Sigmoid colon (tissue), 7 donors: ENCODE data around the gene FBXO48. TPM values are rescaled to one million over a fixed set of nuclear protein-coding genes. Genes with fewer than 3 reads are reported as not detected.

ENCODE experiments used
- DNase-seq: peaks from one replicate; pipeline ENCODE4 v3.0.0-alpha.2; 2019
- H3K27ac ChIP-seq, 4 donors: fragments of 200-600 bp; sonication (generic); one replicate each; pipeline ENCODE4 v1.5.1; 2016 to 2019; ENCODE audit warnings: mild to moderate bottlenecking in 1 of 4
- H3K27me3 ChIP-seq, 3 donors: fragments of 200-600 bp; sonication (generic); one replicate each; pipeline ENCODE4 v1.5.1; 2019; ENCODE audit warnings: mild to moderate bottlenecking in 1 of 3
- H3K36me3 ChIP-seq, 4 donors: fragments of 200-600 bp; sonication (generic); one replicate each; pipeline ENCODE4 v1.5.1; 2016 to 2019
- H3K4me1 ChIP-seq, 4 donors: fragments of 200-600 bp; sonication (generic); one replicate each; pipeline ENCODE4 v1.5.1; 2017 to 2019
- H3K4me3 ChIP-seq, 4 donors: fragments of 200-600 bp; sonication (generic); one replicate each; pipeline ENCODE4 v1.5.1; 2017 to 2019; ENCODE audit warnings: mild to moderate bottlenecking in 2 of 4, moderate library complexity in 1 of 4
- H3K9me3 ChIP-seq, 4 donors: fragments of 200-600 bp in 3 of 4; sonication (generic) in 3 of 4; one replicate each; pipeline versions ENCODE4 v1.5.1 to v1.6.1; 2013 to 2019
- CTCF ChIP-seq, 4 experiments: fragments of 450-650 bp in 3 of 4; fragments of 200-600 bp in 1 of 4; IDR thresholded peaks; one replicate each; pipeline ENCODE4 v1.5.1; 2016 to 2019; ENCODE audit warnings: antibody characterized with exemption in 4 of 4, mild to moderate bottlenecking in 3 of 4, moderate library complexity in 2 of 4
- EP300 ChIP-seq, 4 donors: sonication (generic); formaldehyde crosslinking; IDR thresholded peaks; one replicate each; pipeline ENCODE4 v1.6.1; 2017; ENCODE audit warnings: antibody characterized with exemption in 4 of 4
- POLR2A ChIP-seq, 2 donors: fragments of 450-650 bp; IDR thresholded peaks; one replicate each; pipeline ENCODE4 v1.6.1; 2016; ENCODE audit warnings: antibody characterized with exemption in 2 of 2, mild to moderate bottlenecking in 2 of 2, moderate library complexity in 2 of 2
- POLR2AphosphoS5 ChIP-seq, 4 donors: sonication (generic); formaldehyde crosslinking; IDR thresholded peaks; one replicate each; pipeline ENCODE4 v1.6.1; 2017; ENCODE audit warnings: antibody characterized with exemption in 4 of 4
- WGBS, 2 donors: extraction: QIAGEN DNeasy Blood & Tissue Kit; methylation state at CpG; one replicate each; pipeline ENCODE4 v1.1.7; 2013; 5-methylcytosine and 5-hydroxymethylcytosine counted together
- intact Hi-C: fragments of 100-400 bp; cut with DNase I; formaldehyde crosslinking; loops from one replicate; pipeline ENCODE4 v1.15.1; 2023
- polyA plus RNA-seq, 3 donors: library from polyadenylated mRNA; stranded (reverse); fragments of 200-250 nt; gene quantifications; one replicate each; pipeline ENCODE4 v1.2.3, GENCODE V29; 2013
- total RNA-seq, 4 donors: library from RNA; depleted of rRNA; stranded (reverse); fragments of >200 nt; gene quantifications; one replicate each; pipeline ENCODE4 v1.1.0, GENCODE V29; 2016
- donor health status: healthy with polysubstance abuse.
- donor health status: Bipolar disorder and iron deficiency.
- donor health status: healthy.

Gene FBXO48
- total and polyA plus RNA-seq, 7 donors, result 0.55 to 1.2 (median 0.70) TPM

DNA sequence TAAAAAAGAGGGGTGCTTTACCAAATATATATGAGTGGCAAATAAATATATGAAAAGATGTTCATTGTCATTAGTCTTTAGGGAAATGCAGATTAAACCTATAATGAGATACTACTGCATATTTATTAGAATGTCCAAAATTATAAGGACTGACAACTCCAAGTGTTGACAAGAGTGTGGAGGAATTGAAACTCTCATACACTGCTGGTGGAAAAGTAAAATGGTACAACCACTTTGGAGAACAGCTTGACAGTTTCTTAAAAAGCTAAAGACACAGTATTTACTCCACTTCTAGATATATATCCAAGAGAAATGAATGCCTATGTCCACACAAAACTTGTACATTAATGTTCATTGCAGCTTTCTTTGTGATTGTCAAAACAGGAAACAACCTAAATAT, 51.6 kb downstream of the FBXO48 start:
- no peak for TF ChIP-seq POLR2A (IDR thresholded peaks at IDR 0.05)
- no peak for TF ChIP-seq CTCF (IDR thresholded peaks at IDR 0.05)
- TF ChIP-seq EP300 (IDR thresholded peaks at IDR 0.05), result no peak
- no peak for TF ChIP-seq POLR2AphosphoS5 (IDR thresholded peaks at IDR 0.05)
- H3K9me3 ChIP-seq, result no peaks in the 10 kb centered on the region
- H3K36me3 ChIP-seq, result no peaks in the 10 kb centered on the region
- no peaks in the 10 kb centered on the region for H3K27me3 ChIP-seq
- no peak overlapping the region for H3K4me3 ChIP-seq
- intact Hi-C loops, result no loop called here
- H3K27ac ChIP-seq, result no peak overlapping the region
- H3K4me1 ChIP-seq, result no peaks in the 10 kb centered on the region
- no peak for DNase-seq

GRCh38 chr2:68414876-68415275, 52.2 kb downstream of the FBXO48 start:
- Histone ChIP-seq H3K36me3 (no peaks in the 10 kb centered on the region), H3K9me3 (no peaks in the 10 kb centered on the region), H3K4me1 (no peaks in the 10 kb centered on the region), H3K4me3 (no peak overlapping the region), H3K27ac (no peak overlapping the region), H3K27me3 (no peaks in the 10 kb centered on the region)
- intact Hi-C loops, result no loop called here
- no peak for DNase-seq
- WGBS, 2 donors, result 83 to 85% methylated on average over 3 of the region's 3 CpGs
- TF ChIP-seq POLR2AphosphoS5 (IDR thresholded peaks at IDR 0.05) (no peak), EP300 (IDR thresholded peaks at IDR 0.05) (no peak), CTCF (IDR thresholded peaks at IDR 0.05) (no peak), POLR2A (IDR thresholded peaks at IDR 0.05) (no peak)

GRCh38 chr2:68414452-68414851, 52.6 kb downstream of the FBXO48 start:
- intact Hi-C loops, result no loop called here
- no peak overlapping the region for H3K27ac ChIP-seq
- no peaks in the 10 kb centered on the region for H3K4me1 ChIP-seq
- H3K9me3 ChIP-seq, result no peaks in the 10 kb centered on the region
- H3K27me3 ChIP-seq, result no peaks in the 10 kb centered on the region
- H3K36me3 ChIP-seq, result no peaks in the 10 kb centered on the region
- no peak for DNase-seq
- TF ChIP-seq CTCF (IDR thresholded peaks at IDR 0.05) (no peak), POLR2AphosphoS5 (IDR thresholded peaks at IDR 0.05) (no peak), EP300 (IDR thresholded peaks at IDR 0.05) (no peak), POLR2A (IDR thresholded peaks at IDR 0.05) (no peak)
- no peak overlapping the region for H3K4me3 ChIP-seq

DNA sequence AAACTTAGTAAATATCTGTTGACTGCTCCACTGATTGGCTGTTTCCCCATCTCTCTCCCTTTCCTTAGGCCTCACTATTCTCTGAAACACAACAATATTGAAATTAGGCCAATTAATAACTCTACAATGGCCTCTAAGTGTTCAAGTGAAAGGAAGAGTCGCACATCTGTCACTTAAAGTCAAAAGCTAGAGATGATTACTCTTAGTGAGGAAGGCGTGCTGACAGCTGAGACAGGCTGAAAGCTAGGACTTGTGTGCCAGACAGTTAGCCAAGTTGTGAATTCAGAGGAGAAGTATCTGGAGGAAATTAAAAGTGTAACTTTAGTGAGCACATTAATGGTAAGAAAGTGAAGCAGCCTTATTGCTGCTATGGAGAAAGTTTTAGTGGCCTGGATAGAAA, 53.6 kb downstream of the FBXO48 start:
- intact Hi-C loops, result no loop called here
- 93 to 96% methylated on average over 2 of the region's 2 CpGs for WGBS, 2 donors
- TF ChIP-seq POLR2AphosphoS5 (IDR thresholded peaks at IDR 0.05) (no peak), EP300 (IDR thresholded peaks at IDR 0.05) (no peak), CTCF (IDR thresholded peaks at IDR 0.05) (no peak), POLR2A (IDR thresholded peaks at IDR 0.05) (no peak)
- H3K4me1 ChIP-seq, result no peaks in the 10 kb centered on the region
- H3K36me3 ChIP-seq, result no peaks in the 10 kb centered on the region
- no peak for DNase-seq
- H3K9me3 ChIP-seq, result no peaks in the 10 kb centered on the region
- H3K27ac ChIP-seq, result no peak overlapping the region
- H3K27me3 ChIP-seq, result no peaks in the 10 kb centered on the region
- H3K4me3 ChIP-seq, result no peak overlapping the region

GRCh38 chr2:68412127-68412819, 54.8 kb downstream of the FBXO48 start:
- H3K4me3 ChIP-seq, result no peak overlapping the region
- no peaks in the 10 kb centered on the region for H3K27me3 ChIP-seq
- TF ChIP-seq POLR2A (IDR thresholded peaks at IDR 0.05), result no peak
- no peak for TF ChIP-seq EP300 (IDR thresholded peaks at IDR 0.05)
- TF ChIP-seq CTCF (IDR thresholded peaks at IDR 0.05), result no peak
- no peak for TF ChIP-seq POLR2AphosphoS5 (IDR thresholded peaks at IDR 0.05)
- no peaks in the 10 kb centered on the region for H3K9me3 ChIP-seq
- no peaks in the 10 kb centered on the region for H3K36me3 ChIP-seq
- DNase-seq, result no peak
- 50 to 66% methylated on average over 4 of the region's 4 CpGs for WGBS, 2 donors
- intact Hi-C loops, result no loop called here
- H3K27ac ChIP-seq, result no peak overlapping the region
- no peaks in the 10 kb centered on the region for H3K4me1 ChIP-seq
